HG02571 (cell line): Measurements from ENCODE around the gene ANXA1.

Experiments used
- ATAC-seq: cut with Tn5 transposase; IDR thresholded peaks from one replicate; pipeline ENCODE4 v1.9.1; 2021; ENCODE audit warnings: mild to moderate bottlenecking, moderate library complexity; ENCODE audit not compliant: unreplicated experiment

Gene ANXA1

GRCh38 chr9:73204936-73205335, 53.3 kb downstream of the ANXA1 start:
- no peak for ATAC-seq

GRCh38 chr9:73206851-73207250, 55.2 kb downstream of the ANXA1 start:
- no peak for ATAC-seq

GRCh38 chr9:73210886-73211666, 59.4 kb downstream of the ANXA1 start:
- ATAC-seq, result no peak

GRCh38 chr9:73213300-73213699, 61.6 kb downstream of the ANXA1 start:
- ATAC-seq, result no peak

GRCh38 chr9:73215249-73215648, 63.6 kb downstream of the ANXA1 start:
- no peak for ATAC-seq

- no peak for ATAC-seq
These were observed 64.4 kb downstream of the ANXA1 start for GRCh38 chr9:73216100-73216499.
